GM18858 (cell line): Measurements from ENCODE around the gene RNF220.

ENCODE experiments used
- ATAC-seq: cut with Tn5 transposase; IDR thresholded peaks from one replicate; pipeline ENCODE4 v1.9.1; 2021; ENCODE audit not compliant: unreplicated experiment

RNF220 gene

DNA sequence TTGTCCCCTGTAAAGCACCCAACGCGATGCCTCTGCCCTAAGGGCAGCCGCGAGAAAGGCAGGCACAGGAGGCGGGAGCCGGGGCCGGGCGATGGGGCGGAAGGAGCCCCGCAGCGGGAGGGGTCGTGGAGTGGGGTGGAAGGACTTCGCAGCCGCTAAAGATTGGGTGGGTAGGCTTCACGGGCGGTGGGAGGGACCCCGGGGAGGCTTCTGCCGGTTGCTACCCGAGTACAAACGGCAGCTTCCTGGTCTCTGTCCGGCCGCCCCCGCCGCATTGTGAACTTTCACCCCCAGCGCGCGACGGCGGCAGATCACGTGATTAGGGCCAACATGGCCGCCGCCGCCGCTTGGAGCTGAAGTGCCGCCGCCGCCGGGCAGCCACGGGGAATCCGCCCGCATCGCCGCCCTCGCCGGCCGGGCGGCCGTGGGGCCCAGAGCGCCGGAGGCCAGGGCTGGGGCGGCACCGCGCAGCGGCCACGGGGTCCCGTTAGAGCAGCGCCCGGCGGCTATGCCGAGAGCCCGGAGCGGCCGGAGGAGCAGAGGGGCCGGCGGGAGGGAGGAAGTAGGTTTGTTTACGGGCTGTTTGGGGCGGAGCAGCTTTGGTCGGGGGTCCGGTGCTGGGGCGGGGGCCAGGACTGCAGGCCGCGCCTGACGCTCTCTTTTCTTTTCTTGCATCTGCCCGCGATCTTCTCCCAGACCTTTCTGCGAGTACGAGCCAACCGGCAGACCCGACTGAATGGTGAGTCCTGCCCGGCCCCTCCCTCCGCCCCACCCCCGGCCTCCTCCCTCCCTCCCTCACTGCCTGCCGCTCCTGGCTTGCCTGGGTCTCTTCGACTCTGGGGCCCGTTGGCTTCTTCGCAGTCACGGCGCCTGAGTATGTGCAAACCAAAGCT is 226.8 kb downstream of the RNF220 start:
- ATAC-seq, result no peak

DNA sequence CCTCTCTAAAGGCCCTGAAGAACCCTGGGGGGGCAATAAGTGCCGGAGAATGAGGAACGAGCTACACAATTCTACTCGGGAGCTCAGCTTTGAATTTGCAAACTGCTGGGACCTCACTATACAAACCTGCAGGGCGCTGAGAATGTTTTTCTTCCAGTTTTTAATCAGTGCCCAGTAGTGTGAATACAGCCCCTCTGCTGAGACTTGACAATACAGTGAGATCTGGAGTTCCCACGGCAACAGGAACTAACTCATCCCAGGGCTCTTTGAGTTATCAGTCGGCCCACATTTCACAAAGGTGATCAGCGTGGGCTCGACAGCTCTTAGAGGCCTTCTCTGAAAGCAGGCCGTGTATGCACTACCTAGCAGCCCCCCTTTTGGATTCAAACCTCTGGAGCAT is 227.5 kb downstream of the RNF220 start:
- no peak for ATAC-seq

DNA sequence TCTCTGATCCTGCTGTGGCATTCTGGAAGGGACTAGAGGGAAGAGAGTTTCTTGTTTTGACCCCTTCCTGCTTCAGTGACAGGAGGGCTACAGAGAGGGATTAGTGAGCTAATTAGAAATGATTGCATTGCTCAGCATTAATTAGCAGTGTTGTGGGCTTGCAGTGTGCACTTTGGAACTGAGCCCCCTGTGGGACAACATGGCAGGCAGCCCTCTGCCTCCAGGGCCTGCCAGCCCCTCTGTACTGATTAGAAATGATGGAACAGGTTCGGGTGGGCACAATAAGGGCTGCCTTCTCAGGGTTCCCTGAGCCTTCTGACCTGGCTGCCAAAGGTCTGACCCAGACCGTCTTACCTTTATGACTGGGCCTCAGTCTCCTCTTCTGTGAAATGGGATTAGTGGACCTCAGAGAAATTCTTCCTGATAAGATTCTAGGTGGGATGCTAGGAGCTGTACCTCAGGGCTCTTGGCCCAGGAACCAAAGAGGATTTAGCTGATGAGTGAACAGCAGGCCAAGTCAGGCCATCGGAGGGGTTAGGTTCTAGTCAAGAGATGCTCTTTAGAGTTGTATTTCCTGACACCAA is 229.6 kb downstream of the RNF220 start:
- no peak for ATAC-seq

DNA sequence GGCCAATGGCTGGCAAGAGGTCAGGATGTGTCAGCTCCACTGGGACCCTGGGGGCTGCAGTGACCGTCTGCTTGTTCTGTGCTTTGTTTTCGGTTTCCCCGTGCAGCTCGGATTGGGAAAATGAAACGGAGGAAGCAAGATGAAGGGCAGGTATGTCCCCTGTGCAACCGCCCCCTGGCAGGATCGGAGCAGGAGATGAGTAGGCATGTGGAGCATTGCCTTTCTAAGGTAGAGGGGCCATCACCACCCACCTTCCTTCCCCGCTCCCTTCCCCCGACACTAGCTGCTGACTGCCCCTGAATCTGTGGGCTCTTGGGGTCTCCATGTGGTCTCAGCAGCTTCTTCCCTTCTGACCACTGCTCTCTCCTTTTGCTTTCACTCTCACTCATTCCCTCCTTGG is 230.4 kb downstream of the RNF220 start:
- ATAC-seq, result no peak

DNA sequence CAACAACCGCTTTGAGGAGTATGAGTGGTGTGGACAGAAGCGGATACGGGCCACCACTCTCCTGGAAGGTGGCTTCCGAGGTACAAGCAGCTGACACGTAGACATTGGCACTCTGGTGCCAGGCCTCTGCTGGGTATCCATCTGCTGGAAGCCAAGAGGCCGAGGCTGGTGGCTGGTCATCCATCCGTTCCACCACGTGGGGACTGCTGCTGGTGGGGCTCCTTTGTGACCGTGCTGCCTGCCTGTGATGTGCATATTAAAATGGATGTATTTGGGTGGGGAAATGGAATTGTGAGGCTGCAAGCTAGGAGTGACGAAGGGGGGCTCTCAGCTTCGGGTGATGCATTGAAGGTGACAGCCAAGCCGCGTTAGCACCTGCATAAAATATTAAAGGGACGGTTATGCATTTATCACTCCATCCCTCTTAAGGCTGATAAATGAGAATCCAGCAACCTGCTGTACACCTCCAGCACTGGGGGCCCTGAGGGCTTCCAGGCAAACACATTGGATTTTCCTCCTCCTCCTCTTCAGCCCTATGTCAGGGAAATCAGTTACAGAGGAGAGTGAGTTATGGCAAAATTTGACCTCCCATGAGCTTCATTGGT is 231.1 kb downstream of the RNF220 start:
- no peak for ATAC-seq

DNA sequence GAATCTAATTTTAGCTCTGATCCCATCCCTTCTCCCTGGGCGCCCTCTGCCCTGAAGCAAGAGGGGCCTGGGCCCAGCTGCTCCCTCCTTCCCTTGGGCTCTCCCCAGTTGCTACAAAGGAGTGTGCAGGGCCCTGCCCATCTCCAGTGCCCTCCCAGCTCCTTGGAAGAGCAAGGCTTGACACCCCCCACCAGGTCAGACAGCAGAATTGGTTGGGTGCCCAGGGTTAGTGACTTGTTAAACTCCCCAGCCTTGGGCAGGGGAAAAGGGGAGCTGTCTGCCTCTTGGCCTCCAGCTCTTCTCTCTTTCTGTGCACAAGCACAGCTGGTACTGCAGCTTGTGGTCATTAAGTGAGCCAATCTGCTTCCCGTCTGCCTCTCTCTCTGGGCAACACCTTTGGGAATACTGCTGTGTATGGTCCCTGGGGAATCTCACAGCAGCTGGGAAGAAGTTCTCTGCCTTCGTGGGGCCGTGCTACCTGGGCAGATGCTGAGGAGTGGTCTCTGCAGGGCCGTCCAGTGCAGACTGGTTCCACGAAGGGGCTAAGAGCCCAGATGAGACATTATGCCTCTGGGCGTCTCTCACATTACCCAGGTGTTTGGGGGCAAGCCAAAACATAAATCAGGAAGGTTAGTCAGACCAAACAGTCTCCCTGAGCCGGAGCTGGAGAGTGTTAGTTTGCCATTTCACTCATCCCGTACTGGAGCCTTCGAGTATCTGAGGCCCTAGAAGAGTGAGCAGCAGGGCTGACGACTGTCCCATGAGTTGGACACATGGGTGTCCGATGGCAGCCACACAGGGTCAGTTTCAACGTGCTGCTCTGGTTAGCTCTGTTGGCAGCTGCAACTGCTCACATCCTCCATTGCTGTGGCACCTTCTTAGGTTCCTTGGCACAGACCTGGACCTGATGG is 231.9 kb downstream of the RNF220 start:
- no peak for ATAC-seq

DNA sequence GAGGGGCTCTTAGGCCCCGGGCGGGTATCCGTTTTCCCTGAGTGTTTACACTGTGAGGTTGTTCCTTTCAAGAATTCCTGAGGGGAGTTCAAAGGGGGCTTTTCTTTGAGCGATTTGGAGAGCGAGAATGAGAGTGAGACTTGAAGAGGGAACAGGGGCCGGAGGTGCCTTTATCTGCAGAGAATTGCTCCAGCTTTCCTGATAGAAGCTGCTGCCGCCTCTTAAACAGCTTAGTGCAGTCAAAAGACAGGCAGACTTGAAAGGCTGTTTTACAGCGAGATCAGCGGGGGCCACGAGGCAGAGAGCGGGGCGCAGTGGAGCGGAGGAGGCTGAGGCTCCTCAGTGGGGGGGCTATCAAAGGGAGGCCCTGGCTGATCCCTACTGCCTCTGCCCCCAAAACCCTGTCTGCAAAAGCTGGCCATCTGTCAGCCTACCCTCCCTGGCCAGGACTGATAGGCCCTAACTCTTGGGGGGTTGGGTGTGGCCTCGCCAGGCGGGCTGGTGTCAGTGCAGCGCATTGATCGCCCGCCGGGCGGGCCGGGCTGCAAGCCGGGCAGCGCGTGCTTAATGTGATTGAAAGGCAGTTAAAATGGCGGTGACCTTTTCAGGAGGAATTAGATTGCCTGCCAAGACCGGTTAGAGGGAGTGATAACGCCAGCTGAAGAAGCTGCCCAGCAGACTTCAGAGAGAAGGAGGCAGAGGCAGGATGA is 232.8 kb downstream of the RNF220 start:
- no peak for ATAC-seq

DNA sequence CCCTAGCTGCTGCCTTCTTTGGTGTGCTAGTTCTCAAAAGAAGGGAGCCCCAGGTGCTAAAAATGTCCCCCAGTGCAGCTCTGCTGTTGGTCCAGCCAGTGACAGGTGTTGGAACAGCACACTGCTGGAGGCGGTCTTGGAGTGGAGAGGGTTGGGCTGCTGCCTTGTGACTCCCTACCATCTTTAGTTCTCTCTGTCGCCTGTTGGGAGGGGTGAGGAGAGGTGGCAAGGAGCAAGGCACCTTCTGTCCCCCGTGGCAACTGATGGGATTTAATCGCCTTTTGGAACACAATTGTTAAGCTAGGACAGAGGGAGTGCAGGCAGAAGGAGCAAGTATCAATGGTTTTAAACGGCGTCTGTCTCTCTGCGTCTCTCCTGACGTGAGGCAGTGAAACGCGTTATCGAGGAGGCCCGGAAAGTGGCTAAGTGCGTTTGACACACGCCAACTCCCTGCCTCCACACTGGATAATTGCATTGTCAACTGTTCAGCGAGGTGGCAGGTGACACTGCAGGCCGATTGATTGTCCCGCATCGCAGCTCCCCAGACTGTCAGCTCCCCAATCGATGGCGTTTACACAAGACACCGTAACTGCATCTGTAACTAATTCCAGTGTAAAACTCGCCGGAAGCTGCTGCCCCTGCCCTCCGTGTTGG is 235.3 kb downstream of the RNF220 start:
- ATAC-seq, result no peak

DNA sequence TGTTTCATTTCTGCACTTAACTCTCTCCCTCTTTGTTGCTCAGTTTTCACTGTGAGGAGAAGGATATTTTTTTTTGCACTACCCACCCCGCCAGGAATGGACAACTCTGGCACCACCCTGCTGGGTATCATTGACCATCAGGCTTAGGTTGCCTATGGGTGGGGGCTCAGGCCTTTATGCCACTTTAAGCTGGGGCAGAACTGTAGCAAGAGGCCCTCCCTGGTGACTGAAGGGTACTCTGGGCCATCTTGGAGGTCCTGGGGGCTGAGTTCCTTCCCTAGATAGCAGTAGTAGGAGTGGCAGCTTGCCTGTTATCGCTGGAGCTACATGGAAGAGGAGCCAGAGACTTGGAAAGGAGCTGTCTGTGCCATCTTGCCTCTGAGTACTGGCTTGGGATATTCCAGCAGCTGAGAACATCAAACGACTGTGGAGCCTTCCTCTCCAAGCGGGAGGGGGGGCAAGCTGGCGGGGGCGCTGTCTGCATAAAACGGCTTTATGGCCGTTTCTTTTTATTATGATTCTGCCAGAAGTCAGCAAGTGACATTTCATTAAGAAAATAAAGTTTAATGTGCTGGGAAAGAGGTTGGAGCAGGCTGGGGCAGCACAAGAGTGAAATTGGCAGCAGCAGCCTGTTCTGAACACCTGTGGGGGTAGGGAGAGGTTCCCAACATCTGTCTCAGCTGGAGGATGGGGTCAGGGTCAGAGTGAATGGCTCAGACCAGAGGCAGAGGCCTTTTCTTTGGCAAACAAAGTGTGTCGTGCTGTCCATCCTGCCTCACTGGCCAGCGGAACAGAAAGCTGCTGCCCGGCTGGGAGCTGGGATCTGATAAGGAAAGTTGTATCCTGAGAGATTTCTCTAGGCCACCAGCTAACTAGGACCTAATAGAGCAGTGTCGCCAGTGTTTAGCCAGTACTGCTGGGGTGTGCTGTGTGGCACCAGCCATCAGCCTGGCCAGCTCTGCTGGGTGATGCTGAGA is 236.4 kb downstream of the RNF220 start:
- ATAC-seq, result no peak

DNA sequence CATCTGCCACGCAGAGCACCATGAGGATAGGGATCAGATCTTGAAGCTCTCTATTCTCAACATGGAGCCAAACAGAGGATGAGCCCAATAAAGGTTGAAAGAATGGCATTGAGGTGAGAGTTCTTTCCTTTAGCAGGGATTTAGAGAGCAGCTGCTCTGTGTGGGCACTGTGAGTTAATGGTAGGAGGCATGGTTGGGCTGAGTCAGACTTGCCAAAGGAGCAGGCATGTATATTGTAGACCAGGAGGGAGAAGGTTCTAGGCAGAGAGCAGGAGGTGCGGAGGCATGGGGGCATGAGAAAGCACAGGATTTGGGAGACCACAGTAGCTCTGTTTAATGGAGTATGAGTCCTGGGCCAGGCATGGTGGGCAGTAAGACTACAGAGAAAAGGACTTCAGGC is 237.2 kb downstream of the RNF220 start:
- no peak for ATAC-seq

DNA sequence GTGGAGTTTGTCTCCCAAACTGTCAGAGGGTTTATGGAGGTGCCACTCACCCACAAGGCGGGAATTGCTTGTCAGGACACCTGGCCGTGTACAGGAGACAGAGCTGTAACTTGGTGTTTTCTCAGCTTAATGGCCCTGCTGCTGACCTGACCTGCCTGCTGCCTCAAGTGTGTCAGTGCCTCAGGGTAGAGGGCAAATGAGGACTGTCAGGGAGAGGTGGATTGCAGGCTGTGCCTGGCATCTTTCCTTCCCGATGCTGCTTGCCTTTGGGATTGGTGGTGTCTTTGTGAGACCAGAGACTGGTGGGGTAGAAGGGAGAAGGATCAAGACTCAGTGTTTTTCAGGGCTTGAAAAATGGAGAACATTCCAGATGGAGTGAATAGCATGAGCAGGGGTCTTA is 237.9 kb downstream of the RNF220 start:
- ATAC-seq, result no peak

DNA sequence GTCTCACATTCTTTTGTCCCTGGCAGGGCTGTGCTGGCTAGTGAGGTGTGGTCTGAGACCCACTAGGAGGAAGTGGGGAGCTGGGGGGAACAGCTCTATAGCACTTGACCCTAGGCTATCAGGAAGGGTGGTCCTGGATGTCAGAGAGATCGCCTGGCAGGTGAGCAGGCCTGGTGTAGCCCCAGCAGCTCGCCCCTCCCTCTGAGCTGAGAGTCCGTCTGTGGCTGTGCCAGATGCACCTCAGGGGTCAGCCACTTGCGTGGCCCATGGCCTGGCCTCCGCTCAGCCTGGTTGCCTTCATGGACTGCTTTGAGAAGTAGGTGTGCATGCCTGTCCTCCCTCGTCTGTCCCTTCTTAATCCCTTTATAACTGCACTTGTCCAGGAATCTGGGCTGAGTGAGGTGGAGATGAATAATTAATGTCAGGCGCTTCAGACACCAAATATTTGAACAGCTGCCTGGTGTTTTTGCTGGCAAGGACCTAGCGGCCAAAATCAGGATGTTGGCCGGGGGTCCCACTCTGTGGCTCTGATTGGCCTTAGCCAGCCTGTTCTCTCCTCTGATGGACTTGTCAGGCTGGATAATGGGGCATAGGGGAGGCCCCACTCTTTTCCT is 238.8 kb downstream of the RNF220 start:
- no peak for ATAC-seq

DNA sequence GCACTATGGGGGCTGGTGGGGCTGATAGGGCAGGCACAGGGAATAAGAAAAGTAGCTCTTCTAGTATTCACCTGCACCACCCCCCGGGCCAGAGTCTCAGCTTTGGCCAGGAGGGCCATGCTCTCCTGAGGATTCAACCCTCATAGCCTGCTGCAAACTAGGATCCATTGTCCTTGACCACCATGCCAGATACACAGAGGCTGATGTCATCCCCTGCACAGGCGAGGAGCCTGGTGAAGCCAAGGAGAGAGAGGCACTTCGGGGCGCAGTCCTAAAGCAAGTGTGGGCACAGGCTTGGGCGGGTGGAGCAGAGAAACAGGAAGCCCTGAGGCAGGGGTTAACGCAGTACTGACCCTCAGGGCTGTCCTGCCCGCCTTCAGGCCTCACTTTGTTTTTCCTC is 239.8 kb downstream of the RNF220 start:
- ATAC-seq, result no peak

DNA sequence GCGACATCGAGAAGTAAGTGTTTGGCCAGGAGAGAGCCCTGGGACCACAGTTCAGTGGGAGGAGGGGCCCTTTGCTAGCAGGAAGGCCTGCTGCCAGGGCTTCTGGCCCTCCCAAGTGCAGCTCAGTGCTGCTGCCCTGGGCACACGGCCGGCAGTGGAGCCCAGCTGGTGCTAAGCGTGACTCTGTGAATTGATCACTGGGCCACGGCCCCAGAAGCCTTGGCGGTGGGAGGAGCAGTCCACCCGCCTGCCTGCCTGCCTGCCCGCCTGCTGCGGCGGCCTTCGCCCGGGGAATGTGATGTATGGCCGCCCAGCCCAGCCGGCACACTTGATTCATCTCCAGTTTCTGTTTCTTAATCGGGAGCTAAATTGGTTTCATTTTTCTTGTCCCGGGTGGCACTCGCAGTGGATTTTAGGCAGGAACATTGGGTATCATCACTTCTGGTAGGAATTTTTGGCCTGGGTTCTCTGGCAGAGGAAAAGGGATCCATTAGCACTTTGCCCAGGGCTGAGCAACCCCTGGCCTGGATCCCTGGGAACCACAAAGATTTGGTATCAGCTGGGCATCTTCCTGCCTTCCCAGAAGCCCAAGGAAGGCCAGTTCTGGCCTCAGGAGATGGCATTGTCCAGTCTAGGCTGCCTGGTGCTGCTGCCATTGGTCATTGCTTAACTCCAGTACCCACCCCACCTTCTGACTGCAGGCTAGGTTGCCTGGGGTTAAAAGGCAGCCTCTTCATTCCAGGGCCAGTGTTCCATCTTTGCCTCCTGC is 240.6 kb downstream of the RNF220 start:
- no peak for ATAC-seq

DNA sequence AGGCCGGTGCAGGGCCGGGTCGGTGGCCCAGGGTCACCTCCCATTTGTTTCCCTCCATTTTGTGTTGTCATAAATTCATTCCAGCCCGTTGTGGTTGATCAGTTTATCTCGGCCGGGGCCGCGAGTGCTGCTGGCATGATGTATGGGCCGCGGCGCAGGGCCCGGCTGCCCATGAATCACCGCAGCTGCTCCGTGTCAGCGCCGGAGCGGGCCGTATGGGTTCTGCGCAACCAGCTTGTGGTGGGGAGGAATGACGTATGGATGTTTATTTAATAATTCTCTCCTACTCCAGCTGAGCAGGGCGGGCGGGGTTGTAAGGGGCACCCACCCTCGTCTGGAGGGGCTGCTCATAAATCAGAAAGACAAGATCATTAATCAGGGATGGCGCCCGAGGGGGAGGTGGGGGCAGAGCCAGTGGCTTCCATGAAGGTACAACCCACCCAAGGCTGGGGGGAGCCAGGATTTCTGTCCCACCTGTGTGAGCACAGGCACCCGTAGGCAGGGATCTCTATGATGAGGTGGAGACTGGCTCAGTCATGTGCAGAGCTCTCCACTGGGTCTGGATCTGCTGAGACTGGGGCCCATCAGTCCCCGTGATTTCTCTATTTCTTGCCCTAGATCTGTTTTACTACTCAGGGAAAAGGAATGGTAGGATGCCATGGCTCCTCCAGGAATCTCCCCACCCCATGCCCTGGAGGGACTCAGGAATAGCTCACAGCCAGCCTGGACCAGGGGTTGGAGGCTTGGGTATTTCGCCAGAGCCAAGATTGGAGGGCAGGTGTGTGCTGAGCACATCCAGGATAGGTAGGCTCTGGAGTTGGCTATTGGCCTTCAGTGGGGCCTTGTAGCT is 241.4 kb downstream of the RNF220 start:
- ATAC-seq, result no peak

DNA sequence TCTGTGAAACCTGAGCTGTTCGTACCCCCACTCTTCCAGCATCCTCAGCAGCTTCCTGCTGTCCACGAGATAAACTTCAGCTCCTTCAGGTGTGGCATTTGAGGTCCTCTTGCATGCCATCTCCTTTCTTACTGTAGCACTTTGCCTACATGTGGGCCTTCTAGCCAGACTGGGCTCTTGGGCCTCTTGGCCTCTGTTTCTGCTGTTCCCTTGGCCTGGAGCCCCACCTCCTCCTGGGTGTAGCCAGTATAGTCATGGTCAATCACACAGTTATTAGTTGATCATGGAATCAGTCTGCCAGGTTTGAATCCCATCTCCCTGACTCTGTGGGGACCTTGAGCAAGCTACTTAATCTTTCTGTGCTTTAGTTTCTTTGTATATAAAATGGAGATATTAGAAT is 242.8 kb downstream of the RNF220 start:
- ATAC-seq, result no peak
